Measurements from ENCODE around the gene RGS19.

GRCh38 chr20:64119681-64120341 lies 40.5 kb upstream of the RGS19 start:
- TF ChIP-seq CTCF (IDR thresholded peaks at IDR 0.05) (no peak), EP300 (IDR thresholded peaks at IDR 0.05) (no peak), POLR2A (IDR thresholded peaks at IDR 0.05) (no peak), POLR2AphosphoS5 (IDR thresholded peaks at IDR 0.05) (no peak)

Data from gastroesophageal sphincter (tissue), 3 donors.